ENCODE measurements around the gene THAP4. TPM values are rescaled to one million over a fixed set of nuclear protein-coding genes. Genes with fewer than 3 reads are reported as not detected.
"Not testable (repeated sequence)": the region's sequence is repeated elsewhere in the genome, so short reads cannot be mapped to it uniquely, and the experiment has no call there.

THAP4 gene
- total RNA-seq, 1 donor from 2014 or later: 39.2 TPM

DNA sequence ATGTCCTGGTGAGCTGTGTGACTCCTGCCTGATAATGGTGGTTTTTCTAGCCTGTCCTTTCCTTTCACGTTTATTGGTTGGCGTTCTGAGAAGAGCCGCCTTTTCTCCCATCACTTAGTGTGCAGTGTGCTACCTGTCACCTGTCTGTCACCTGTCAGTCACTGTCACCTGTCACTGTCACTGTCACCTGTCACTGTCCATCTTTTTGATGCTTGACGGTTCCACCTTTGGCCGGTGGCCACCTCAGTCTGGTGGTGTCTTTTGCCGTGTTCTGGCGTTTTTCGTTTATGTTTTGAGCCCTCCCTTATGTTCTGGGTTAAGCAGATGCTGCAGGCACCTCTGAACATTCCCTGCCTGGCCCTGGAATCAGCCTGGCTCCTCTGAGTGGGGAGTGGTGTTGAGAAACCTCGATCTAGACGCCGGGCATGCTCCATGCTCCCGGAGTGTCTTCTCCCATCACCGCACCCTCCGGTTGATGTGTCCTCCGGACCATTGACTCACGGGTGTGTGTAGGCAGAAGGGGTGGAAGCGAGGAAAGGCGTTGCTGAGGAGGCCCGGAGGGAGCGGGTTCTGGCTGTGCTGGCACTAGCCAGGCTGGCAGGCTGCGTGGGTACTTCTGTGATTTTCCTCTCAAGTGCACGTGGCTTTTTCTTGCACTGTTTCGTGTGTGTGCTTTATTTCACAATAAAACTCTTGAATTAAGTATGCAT, 28.9 kb upstream of the THAP4 start:
- no peak for DNase-seq (ENCODE audit: low read depth)

DNA sequence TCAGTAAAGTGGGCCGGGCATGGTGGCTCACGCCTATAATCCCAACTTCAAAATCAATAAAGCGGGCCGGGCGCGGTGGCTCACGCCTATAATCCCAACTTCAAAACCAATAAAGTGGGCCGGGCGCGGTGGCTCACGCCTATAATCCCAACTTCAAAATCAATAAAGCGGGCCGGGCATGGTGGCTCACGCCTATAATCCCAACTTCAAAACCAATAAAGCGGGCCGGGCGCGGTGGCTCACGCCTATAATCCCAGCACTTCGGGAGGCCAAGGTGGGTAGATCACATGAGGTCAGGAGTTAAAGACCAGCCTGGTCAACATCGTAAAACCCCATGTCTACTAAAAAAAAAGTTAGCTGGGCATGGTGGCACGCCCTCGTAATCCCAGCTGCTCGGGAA, 25.8 kb upstream of the THAP4 start:
- DNase-seq (ENCODE audit: low read depth): not testable (repeated sequence)

DNA sequence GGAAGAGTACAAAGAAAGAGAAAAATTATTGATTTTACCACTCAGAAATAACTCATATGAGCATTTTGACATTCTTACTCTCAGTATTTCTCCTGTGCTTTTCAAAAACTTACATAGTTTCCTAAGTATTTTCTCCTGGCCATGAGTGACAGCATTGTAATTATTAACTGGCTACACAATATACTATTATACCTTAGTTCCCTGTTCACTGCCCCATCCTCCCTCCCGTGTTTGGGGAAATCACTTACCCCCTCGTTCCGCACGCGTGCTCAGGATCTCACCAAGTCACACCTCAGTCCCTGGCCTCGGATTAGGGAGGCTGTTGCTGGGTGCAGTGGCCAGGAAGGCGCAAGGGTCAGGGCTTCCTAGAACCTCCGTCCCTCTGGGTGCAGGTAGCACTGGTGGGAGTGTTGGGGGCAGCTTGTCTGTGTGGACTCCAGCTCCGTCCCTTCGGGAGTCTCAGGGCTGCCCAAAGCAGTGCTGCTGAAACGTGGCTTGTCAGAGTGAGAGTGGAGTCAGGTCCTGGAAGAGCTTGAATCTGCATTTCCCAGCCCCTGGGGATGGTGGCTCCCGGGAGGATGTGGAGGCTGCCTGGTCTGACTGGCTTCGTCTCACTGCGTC, 23.7 kb upstream of the THAP4 start:
- no peak for DNase-seq (ENCODE audit: low read depth)

DNA sequence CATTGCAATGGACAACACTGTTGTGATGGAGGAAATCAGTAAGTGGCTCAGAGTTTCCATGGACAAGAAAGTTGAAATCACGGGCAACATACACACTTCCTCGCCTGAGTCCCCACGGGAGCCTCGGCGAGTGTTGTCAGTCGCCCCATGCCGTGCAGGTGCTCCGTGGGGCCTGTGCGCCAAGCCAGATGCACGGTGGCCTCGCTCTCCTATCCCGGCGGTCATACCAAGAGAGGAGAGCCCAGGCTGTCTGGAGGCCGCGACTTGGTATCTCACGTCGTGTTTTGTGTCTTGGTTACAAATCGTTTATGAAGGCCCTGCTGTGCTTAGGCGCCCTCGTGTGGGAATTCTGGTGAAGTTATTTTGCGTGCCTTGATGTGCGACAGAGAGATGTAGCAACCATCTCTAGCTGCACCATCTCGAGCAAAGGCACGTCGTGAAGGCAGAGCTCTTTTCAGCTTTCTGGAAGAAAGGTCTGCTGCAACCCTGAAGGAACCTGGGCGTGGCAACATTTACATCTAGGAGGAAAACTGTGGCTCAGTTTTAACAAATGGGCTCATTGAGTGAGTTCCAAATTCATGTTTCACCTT, 22.3 kb upstream of the THAP4 start:
- DNase-seq (ENCODE audit: low read depth): peak; percentile 58

DNA sequence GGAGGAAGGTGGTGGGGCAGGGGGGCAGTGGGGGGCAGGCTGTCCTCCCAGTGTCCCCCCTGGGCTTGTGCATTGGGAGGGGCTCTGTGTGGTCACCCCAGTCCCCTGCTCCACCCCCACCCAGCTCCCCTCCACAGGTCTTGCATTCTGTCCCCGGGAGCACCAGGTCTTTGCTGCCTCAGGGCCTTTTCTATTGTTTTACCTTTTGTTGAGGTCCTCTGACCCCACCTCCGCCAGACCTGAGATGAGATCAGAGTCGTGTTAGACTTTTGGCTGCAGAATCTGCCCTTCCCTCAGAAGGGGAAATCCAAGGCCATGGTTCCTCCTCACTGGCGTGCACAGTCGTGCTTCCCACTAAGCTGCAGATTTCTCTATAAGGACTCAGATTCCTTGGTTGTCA, 21.3 kb upstream of the THAP4 start:
- DNase-seq (ENCODE audit: low read depth): no peak

DNA sequence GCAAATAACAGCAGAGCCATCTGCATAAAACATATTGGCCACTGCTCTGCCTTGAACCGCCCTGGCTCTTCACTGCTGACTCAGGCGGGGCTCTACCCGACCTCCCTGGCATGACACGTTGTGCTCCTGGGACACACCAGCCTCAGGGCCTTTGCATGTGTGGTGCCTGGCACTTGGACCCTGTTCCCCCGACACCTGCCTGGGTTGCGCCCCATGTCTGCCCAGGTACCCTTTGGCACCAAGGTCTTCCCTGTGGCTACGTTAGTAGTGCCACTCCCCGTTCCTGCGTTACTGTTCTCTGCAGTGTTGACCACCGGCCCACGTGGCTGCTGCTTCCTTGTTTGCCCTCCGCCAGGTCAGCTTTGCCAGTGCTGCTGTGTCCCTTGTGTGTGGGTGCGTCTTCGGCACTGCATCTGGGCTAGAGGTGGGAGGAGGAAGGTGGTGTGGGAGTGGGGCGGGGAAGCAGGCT, 20.9 kb upstream of the THAP4 start:
- DNase-seq (ENCODE audit: low read depth): no peak

DNA sequence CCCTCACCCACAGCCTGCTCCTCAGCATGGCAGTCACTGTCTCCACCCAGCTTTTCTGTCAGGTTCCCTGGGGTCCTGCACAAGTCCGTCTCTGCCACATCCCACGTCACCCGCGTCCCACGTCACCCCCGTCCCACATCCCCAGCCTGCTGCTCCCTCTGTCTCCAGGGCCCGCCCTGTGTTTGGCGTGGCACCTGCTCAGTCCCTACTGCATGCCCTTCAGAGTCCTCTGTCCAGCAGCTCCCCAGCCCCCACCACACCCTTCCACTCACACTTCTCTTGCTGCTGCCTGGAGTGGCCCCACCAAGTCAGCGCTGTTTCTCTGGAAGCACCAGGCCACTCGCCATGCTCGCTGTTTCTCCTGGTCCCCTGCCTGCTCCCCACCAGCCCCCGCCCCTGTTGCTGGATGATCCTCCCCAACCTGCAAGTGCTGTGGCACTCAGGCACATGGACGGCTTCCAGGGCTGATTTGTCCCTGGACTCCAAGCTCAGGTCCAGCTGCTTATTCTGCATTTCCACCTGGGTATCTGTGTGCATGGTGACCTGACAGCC, 19.3 kb upstream of the THAP4 start:
- no peak for DNase-seq (ENCODE audit: low read depth)

DNA sequence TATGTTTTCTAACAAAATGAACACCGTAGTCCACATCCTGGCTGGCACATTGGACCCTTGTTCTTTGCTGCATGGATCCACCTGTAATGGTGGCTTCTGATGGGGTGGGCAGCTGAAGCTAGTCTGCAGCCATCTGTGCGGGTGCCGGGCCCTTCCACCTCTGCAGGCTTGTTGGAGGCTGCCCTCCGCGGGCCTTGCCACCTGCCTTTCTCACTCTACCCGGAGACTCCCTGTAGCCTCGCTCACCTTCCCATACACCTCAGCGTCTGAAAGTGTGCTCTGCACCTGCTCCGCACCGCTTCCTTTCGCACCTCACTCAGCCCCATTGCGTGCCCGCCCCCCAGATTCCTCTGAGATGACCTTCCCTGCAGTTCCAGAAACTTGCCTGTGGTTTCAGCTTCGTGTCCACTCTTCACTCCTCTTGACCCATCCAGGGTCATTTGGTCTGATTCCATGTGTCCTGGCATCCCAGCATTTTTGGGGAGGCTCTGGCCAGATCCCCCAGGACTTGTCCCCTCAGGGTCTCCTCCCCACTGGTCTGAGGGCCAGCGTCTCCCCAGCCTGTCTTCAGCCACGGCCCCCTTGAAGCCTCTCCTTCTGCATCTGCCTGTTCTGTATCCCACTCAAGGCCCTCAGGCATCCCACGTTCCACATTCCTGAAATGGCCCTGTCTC, 18.7 kb upstream of the THAP4 start:
- no peak for DNase-seq (ENCODE audit: low read depth)

DNA sequence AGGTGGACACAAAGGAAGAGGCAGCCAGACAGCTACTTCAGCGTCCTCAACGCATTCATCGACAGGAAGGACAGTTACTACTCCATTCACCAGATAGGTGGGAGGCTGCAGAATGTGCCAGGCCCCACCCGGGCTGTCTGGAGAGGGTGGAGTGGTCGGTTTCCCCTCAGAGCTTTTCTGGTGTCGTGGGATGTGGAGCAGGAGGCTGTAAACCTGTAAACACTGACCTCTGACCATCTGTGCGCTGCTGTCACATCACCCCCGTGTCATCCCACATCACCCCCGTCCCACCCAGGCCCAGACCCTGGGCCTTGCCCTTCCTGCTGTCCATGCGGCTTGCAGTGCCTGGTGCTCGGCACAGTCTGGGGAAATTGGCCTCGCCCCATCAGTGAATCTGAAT, 17.6 kb upstream of the THAP4 start:
- no peak for DNase-seq (ENCODE audit: low read depth)

DNA sequence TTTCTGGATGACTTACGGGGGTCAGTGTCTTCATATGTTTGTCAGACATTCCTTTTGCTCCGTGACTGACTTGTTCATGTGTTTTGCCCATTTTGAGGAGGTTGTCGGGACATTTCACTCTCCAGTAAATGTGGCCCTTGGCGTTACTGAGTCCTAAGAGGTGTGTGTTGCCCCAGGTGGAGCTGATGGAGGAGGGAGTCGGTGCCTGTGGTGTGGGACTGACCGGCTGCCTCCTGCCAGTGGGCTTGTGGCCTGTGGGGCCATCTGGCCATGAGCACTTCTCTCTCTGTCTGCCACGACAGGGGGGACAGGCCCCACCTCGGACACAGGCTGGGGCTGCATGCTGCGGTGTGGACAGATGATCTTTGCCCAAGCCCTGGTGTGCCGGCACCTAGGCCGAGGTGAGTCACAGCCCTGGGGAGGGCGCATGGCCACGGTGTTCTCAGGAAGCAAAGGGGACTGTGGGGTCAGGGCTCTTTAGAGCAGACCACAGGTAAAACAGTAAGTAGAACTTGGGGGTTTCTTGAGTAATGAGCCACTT, 16.3 kb upstream of the THAP4 start:
- no peak for DNase-seq (ENCODE audit: low read depth)

DNA sequence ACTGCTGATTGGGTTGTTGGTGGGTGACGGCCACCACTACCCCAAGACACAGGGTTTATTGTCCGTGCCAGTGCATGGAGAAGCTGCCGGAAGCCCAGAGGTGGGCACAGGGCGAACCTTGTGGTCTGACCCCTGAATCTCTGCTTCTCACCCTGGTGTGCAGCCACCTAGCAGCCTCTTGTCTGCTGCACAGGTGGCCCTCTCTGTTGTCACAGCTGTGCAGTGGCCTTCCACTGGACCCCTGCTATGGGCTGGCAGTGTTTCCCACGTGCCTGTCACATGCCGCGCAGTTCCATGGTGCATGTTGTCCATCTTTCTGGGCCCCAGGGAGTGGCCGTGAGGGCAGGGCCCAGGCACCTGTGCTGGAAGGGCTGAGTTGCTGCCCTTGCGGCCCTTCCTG, 15.8 kb upstream of the THAP4 start:
- DNase-seq (ENCODE audit: low read depth): no peak

DNA sequence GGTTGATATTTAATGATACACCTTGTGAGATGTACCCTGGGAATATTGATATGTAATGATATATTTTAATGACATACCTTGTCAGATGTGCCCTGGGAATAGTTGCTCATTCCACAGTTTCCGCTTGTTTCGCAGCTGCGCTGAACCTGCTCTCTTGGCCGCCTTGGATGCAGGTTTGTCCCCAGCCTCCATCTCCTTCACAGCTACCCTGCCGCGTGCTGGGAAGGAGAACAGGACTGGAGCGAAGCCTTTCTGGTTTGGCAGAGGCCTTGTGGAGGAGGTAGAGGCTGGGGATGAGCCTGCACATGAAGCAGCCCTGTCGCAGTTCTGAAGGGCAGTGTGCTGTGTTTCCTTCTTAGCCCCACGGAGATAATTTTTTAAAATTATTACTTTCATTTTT, 15.2 kb upstream of the THAP4 start:
- DNase-seq (ENCODE audit: low read depth): no peak

DNA sequence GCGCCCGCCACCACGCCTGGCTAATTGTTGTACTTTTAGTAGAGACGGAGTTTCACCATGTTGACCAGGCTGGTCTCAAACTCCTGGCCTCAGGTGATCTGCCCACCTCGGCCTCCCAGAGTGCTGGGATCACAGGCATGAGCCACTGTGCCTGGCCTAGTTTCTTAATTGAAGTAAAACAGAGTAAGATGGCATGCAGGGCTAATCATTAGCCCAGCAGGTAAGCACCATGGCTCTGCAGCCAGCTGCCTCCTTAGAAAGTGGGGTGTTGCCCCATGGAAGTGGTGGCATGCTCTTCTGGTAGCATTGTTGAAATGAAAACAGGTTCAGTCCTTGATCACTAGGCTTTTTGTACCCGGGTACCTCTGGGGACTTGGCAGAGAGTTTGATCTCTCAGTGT, 13.0 kb upstream of the THAP4 start:
- peak; percentile 36 for DNase-seq (ENCODE audit: low read depth)

DNA sequence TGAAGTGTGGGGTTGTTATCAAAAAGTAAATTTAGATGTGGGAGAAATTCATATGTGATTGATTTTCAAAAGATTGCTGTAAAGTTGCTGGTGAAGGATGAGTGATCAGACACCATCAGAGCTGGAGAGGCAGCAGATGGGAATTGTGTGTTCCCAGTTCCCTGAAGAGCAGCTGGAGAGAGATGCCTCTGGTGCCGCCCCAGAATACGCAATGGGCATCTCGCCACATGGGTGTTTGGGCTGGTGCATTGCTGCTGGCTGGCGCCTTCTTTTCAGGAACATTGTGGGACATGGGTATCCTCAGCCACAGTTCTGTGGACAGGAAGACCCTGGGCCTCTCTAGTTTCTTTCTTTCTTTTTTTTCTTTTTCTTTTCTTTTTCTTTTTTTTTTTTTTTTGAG, 12.4 kb upstream of the THAP4 start:
- DNase-seq (ENCODE audit: low read depth): no peak

DNA sequence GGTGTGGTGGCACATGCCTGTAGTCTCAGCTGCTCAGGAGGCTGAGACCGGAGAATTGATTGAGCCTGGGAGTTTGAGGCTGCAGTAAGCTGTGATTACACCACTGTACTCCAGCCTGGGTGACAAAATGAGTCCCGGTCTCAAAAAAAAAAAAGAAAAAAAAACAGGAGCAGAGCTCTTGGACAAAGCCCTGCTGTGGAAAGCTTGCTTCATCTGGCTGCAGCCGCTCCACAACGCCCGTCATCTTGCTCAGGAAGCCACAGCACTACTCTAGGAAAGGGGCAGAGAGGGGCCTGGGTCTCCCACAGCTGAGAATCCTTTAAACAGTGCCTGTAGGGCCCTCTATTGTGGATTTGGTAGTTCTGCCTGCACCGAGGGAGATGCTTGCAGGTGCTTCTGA, 11.5 kb upstream of the THAP4 start:
- no peak for DNase-seq (ENCODE audit: low read depth)

DNA sequence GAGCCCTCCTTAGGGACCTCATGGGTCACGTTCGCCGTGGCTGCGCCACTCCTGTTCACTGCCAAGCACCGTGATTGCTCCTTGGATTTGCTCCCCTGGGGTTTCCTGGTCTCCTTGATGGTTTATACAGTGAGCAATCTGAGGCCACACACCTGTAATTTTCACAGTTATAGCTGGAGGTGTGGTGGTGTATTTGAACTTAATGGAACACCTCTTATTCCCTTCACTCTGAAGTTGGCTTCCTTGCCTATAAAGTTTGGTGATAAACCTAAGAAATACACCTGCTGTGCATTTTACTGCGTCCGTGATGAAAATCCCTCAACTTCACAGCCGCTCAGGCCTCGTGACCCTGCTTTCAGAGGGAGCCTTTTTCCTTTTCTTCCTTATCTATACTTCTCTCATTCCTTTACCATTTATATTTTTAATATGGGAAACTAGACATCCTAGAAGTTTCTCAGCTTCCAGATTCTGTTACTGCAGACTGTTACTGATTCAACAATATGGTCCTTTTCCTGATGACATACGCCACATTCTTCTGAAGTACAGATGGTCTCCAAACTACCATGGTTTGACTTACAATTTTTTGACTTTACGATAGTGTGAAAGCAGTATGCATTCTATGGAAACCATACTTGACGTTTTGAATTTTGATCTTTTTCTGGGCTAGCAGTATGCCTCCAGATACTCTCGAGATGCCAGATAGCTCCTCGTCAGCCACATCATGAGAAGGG, 9.1 kb upstream of the THAP4 start:
- no peak for DNase-seq (ENCODE audit: low read depth)

DNA sequence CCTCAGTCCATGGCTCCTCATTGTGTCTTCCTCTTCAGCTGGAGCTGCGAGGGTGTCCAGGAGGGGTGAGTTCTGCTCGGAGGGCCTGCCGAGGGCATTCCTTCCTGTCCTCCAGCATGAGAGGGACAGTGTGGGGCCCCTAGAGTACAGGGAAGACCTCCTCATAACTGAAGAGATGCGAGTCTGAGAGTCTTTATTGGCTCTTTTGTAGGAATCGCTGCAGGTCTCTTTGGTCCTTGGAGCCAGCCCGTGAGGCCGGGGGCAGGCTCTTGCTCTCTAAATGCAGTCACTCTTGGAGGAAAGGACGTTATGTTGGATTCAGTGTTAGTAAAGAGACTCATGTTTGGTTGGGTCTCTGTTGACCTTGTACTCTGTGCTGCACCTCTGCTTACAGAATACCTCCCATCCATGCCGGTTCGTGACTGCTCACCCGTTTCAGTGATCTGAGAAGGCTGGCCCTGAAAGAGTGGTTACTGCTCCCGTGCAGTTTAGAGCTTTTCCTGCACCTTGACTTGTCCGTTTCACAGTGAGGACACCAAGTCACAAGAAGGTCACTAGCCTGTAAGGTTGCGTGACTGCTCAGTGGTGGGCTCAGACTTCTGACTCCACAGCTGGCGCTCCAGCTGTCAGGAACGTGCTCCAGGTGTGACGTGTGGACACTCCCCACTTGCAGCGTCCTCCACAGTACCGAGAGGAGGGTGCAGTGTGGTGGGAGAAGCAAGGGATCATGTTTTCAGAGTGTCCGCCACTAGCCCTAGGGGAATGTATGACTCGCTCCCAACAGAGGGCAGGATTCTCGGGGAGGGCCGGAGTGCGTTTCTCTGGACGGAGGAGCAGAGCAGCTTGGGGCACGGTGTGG, 8.3 kb upstream of the THAP4 start:
- DNase-seq (ENCODE audit: low read depth): no peak

DNA sequence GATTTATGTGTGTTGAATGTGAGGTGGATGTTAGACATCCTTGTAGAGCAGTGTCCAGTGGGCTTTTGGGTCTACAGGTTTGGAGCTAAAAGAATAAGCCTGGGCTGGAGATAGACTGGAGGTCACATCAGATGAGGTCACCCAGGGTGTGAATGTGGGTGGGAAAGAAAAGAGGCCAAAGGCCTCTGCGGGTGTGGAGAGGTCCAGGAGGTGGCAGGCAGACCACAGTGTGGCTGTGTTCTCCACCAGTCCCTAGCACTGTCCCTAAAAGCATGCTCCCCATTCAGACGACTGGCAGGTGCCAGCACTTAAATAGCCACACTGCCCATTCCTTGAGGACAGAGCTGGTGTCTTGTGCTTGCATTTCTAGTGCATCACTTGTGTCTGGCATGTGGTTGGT, 4.7 kb upstream of the THAP4 start:
- no peak for DNase-seq (ENCODE audit: low read depth)

DNA sequence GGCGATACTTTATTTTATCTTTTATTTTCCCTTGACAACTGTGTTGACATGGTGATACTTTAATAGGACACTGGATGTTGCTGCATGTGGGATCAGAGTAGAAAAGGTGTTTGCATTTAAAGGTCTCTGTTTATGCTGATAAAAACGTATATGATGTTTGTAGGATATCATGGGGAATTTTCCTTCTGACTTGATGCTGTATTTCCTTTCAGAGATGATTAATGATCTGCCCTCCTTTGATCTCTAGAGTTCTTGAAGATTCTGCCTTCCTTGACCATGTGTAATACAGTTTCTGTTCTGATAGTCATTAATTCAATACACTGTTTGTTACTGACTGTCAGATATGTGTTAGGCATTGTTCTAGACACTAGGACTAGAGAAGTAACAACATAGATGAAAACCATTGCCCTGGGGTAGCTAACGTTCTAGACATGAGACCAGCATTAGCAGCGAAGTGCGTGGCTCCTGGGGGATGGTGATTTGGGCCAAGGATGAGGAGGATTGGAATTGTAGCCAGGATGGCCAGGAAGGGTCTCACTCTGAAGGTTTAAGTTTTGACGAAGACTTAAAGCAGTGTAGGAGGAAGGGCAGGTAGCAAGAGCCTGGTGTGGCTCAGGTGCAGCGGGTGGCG, 3.3 kb upstream of the THAP4 start:
- no peak for DNase-seq (ENCODE audit: low read depth)

DNA sequence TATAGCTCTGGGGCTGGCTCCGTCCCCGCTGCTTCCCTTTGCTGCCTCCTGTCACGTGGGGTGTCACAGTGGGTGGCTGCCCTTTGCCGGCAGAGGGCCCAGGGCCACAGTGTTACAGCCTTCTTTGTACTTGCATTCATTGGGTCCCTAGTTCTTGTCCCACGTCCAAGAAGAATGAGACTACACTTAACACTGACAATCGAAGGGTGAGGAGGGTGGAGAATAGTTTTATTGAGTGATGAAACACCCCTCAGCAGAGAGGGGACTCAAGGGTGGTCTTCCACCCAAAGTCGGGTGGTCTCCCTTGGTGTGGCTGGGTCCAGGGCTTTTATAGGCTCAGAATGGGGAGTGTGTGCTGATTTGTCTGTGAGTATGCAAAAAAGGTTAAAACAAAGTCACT, 2.4 kb upstream of the THAP4 start:
- no peak for DNase-seq (ENCODE audit: low read depth)

All from renal cortical epithelial cell (primary cell).